Stimulated activated CD8-positive, alpha-beta memory T cell treated with anti-CD3 and anti-CD28 coated beads, Interleukin-12 subunit alpha, Interleukin-12 subunit beta, amount 100 ng/mL, for 1 hour (primary cell): Measurements from ENCODE around the gene SMG6.
"Not testable (repeated sequence)": the region's sequence is repeated elsewhere in the genome, so short reads cannot be mapped to it uniquely, and the experiment has no call there.

Experiments
- DNase-seq: peaks from one replicate; pipeline ENCODE4 v3.0.0-alpha.2; 2020; ENCODE audit warnings: low read depth

Gene SMG6

DNA sequence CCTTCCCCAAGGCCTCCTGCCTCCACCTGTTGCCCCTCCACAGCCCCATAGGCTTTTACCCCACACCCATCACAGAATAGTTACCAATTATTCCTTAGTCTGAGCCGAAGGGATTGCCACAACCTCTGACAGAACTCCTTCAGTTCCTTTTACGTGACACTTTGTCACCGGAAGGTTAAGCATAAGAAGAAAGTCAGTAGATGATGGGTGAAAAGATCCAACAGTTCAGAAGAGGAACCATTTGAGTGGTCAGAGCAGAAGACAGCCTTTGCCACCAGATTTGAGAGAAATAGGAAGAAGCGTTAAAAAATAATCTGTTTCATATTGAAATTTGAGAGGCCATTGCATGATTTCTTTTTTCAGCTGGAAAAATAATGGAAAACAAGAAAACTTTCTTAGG is 1.3 kb upstream of the SMG6 start:
- DNase-seq, result no peak

DNA sequence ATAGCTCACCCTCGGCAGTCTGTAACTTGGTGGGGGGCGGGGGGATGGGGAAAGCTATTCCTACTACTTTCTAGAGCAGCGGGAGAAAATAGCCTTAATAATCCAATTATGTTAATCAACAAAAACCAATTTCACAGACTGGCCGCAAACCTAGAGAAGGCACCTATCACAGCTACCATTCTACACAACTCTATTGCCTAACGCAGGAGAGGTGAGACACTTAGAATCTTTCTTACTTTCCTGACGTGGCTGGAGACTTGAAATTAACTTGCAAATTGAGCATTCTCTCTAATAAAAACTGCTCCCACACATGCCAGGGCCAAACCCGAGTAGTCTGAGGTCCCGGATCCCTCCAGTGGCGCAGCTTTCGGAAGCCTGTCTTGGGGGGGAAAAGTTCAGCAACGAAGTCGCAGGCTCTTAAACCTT is 794 bp downstream of the SMG6 start:
- peak; percentile 5 for DNase-seq

DNA sequence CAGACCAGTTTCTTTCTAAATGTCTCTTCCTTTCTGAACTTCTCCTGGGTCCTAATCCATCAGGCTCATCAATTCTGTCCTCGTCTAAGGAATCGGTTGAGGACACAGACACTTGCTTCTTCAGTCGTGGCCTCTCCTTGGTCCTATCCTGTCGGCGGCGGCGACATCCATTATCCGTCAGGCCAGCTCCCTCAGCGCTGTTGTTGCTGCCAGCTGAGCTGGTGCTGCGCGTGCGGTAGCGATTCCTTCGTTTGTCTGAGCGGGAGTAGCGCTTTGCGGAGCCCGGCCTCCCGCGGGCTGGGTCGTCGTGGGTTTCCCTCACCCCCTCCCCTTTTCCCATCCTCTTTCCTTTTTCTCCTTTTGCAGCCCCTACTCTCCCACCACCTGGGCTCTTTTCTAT is 3.8 kb downstream of the SMG6 start:
- DNase-seq, result no peak

DNA sequence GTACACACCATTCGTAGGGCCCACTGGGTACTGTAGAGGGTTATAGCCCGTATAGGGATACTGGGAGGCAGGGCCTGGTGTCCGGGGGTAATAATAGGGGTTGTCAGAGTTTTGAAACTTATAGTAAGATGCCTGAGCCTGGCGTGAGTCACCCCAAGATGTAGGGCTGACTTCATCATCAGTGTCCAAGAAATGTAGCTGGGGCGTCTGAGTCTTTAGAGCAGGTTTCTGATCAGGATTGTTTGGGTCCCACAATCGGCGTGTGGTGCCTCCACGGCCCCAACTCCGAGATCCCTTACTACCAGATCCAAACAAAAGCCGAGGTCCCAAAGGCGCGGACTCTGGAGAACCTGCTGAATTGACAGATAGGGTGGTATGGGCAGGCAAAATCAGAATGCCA is 4.4 kb downstream of the SMG6 start:
- DNase-seq, result no peak

DNA sequence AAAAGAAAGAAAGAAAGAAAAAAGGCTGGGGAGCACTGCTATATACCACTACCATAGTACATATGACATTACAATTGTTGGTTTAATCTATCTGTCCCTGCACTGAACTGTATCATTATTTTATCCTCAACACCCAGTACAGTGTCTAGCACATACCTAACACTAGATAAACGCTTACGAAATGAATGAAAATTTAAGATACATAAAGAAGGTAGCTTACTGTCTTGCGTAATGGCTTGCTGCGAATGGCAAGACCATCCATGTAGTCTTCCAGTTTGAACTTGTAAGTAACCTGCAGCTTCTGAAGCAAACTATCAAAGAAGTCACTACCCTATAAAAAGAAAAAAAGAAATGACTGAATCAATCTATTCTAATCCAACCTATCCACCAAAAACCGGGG is 6.6 kb downstream of the SMG6 start:
- no peak for DNase-seq

DNA sequence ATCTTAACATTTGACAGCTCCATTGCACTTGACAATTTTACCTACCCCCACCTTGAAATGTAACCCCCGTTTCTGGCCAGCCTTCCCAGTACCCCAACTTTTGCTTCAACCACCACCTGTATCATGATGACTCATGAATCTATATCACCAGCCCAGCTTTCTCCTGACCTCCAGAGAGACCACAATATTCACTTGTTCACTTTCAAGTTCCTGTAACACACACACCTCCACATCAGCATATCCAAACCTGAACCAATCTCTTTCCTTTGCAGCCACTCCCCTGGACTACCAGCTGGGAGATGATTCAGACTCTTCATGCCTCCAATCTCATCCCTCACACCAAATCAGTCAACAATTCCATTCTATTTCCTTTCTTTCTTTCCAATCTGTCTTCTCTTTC is 8.0 kb downstream of the SMG6 start:
- DNase-seq, result no peak

DNA sequence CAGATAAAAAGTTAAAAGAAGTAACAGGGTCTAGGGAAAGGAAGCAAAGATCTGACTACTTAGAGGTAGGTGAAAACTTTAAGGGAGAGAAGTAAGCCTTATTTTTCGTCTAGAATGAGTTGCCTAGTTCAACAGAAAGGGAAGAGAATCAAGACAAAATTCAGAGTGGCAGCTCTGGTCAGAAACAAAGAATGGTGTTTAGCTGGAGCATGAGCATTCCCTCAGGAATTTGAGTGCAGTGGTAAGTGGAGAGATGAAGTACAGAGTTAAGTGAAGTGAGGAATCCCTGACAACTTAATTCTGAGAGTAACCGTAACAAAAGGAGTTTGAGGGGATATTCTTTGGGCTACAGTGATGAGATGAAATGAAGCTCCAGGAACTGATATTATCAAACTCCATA is 11.5 kb downstream of the SMG6 start:
- DNase-seq, result no peak

DNA sequence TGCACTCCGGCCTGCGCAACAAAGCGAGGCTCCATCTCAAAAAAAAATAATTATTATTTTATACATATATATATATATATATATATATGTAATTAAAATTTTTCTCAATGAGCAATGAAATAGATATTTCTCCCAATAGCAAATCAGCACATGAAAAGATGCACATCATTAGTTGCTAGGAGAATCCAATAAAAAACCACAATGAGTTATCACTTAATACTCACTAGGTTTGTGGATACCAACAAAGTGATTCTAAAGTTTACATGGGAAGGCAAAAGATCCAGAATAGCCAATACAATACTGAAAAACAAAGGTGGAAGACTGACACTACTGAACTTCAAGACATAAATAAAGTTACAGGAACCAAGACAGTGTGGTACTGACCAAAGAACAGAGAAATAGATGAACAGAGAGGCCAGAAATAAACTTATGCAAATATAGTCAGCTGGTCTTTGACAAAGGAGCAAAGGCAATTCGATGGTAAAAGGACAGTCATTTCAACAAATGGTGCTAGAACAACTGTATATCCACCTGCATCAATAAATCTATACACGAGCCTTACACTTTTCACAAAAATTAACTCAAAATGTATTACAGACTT is 13.6 kb downstream of the SMG6 start:
- DNase-seq, result no peak

DNA sequence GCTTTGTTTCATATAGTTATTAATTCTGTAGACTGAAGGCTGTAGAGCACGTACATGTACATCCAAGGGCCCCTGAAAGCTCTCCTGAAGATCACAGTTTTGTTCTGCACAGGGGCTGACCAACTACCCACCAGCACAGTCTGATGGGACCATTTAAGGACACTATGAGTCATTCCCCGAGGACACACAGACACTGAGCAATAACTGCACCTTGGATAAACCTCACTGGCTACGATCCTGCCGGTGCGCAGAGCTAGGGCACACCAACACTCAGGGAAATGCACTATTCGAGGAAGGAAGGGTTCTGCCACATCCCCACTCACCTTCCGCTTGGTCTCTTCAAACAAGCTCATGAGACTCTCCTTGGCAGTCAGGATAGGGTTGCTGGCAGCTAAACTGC is 20.3 kb downstream of the SMG6 start:
- DNase-seq, result no peak

DNA sequence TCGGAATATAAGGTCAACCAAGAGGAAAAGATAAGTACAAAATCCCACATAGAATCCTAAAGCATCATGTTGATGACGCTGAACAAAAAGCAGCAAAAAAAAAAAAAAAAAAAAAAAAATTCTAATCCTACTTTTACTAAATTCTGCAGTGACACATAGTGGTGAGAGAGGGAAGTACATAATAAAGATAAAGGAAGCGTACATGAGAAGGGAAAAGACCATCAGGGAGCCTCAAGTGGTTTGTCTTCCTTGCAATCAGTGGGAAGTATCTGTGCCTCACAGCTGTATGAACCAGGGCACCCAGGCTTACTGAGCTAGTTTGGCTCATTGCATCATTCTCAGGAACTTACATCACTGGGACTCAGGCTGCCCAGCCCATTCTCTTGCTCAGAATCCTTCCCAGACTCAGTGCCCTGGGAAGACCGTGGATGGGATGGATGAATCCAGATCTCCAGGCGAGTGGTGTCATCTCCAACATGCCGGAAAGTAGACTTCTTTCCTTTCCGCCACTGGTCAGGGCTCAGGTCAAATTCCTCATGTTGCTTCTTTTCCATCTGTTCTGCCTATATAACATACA is 21.2 kb downstream of the SMG6 start:
- no peak for DNase-seq

DNA sequence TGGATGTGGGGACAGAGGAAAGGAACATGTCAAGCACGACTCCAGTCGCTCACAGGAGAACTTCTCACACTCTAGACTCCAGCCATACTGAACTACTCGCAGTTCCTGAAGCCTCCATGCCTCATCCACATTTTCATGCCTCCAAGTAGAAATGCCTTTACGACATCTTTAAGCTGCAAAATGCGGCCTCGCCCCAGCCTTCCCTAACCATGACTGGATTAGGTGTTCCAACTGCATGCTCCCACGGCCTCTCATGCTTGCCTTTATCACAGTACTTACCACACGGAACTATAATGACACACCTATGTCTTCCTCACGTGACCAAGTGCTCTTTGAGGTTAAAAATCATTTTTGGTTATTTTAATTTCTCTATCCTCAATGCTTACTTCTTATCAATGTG is 23.9 kb downstream of the SMG6 start:
- no peak for DNase-seq

DNA sequence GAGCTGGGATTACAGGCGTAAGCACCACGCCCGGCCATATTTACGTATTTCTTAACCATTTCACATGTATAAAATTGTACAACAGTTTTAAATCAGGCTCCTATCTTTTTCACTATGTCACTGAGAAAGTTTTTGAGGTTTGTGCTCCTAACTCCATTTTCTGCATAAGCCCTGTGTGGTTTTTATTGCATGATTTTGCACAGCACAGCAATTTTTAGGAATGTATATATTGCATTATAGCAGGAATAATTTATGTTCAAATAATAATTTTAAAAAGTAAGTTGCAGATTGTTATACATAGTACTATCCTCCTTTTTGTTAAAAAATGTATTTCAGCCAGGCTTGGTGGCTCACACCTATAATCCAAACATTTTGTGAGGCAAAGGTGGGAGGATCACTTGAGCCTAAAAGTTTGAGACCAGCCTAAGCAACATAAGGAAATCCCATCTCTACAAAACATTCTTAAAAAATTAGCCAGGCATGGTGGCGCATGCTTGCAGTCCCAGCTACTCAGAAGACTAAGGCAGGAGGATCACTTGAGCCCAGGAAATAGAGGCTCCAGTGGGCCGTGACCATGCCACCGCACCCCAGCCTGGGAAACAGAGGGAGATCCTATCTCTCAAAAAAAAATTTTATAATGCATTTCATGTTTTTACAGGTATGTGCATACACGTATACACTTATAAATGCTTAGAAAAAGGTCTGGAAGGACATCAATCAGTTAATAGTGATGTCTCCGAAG is 26.0 kb downstream of the SMG6 start:
- DNase-seq, result no peak

DNA sequence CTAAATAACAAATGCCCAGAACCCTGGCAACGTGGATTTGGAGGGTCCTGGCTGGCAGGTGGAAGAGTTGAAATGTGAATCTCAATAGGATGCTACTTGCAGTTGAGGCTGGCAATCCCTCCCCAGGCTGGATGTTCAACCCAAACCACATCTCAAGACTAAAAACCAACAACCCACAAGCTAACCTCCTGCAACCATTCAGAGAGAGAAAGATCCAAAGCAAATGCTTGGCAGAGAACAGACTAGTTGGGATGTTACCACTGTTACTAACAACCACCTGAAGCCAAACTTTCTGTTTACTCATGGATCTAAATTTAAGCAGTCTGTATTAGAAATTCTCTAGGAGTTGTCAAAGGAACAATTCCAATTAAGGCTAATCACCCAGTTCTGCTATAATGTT is 27.9 kb downstream of the SMG6 start:
- DNase-seq, result no peak

DNA sequence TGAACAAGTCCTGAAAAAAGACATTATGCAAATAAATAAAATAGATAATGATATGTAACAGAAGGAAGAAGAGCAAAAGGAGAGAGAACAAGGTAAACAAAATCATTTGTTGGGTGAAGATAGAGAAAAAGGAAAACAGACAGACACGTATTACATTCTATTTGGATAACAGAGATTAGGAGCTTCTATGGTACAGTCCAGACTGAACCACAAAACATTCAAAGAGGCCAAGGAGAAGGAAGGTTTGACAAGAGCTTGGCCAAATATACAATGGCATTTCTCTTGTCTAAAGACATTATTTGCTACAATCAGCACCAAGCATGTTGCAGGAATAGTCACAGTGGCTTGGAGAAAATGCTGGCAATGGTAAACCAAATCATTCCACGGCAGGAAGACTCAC is 29.2 kb downstream of the SMG6 start:
- no peak for DNase-seq

DNA sequence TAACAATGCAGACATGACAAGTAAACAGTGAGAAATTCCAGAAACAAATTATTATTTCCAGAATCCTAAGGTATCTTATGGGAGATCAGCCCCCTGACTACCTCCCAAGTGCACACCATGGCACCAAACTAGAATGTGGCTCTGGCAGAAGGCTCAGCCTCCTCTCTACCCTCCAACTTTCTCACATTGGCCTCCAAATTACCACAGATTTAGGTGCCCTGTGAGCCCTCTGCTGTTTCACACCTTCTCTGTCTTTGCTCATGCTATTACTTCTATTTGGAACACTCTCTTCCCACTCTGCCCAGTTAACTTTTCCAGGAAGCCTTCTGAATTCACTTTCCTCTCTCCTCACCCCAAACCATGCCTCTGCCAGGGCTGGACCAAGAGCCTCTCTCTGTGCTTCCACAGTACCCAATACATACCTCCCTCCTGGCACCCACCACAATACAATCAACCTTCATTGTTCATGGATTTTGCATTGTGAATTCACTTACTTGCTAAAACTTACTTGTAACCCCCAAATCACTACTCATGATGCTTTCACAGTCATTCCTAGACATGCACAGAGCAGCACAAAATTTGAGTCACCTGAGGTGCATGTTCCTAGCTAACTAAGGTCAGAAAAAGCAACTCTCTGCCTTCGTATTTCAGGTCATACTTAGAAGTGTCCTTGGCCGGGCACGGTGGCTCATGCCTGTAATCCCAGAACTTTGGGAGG is 31.4 kb downstream of the SMG6 start:
- no peak for DNase-seq

DNA sequence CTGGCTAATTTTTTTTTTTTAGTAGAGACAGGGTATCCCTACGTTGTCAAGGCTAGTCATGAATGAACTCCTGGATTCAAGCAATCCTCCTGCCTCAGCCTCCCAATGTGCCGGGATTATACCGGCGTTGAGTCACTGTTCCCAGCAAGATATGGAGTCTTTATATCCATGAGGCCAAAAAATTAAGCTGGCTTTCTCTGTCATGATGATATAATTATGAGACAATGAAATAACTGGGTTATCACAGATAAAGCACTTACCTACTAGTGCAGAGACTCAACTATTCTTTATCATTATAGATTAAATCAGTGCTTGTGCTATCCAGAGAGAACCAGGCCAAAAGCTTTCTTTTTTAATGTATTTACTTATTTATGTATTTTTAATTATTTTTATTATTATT is 36.2 kb downstream of the SMG6 start:
- no peak for DNase-seq

DNA sequence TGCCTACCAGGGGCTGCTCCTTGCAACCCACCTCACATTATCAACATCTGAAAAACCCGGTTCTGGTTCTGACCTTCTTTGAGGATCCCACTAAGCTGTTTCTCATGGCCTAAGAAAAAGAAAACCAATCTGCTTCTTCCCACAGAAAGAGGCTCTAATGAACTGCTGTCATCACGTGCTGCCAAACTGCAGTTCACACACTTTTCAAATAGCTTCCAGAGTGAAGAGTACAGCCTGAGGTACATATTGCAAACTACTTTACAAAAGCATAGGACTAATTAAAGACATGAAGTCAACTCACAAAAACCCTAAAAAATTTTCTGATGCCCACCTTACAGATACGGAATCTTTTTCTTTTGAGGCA is 36.7 kb downstream of the SMG6 start:
- no peak for DNase-seq

DNA sequence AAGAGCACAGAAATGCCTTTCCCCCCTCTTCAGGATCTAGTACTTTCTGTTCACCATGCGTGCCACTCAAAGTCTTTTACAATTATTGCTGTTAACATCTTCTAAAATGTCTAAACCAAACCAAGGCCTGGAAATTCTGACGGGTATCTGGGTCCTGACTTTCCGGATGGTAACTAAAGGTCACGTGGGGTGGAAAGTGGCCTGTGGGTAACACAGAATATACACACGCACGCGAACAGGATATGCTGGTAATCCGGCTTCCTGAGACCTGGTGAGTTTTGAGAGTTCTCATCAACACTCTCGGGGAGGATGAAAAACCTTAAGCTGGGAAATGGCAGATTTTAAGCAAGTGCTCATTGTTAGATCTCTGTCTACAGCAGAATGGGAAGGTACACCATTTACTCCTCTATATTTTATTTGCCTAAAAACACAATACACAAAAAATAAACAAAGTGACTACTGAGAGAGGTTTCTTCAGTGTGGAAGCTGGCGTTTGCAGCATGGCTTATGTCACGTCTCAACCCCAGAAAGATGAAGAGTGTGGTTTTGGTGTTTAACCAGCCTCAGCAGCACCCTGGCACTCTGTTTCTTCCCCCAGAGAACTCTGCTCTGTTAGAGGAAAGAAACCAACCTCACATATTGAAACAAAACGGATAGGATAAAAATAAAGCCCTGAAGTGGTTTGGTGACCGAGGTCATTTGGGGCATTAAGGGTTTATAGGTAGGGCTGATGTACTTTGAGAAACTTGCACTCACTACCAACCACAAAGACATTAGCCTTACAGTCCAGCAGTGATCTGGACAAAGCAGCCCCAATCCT is 37.3 kb downstream of the SMG6 start:
- peak; percentile 87 for DNase-seq

DNA sequence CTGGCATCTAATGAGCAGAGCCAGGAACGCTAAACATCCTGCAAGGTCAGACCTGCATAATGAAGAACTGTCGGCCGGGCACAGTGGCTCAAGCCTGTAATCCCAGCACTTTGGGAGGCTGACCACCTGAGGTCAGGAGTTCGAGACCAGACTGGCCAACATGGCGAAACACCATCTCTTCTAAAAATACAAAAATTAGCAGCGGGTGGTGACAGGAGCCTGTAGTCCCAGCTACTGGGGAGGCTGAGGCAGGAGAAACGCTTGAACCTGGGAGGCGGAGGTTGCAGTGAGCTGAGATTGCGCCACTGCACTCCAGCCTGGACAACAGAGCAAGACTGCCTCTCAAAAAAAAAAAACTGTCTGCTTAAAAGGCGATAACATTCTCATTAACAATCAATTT is 38.4 kb downstream of the SMG6 start:
- DNase-seq, result not testable (repeated sequence)

DNA sequence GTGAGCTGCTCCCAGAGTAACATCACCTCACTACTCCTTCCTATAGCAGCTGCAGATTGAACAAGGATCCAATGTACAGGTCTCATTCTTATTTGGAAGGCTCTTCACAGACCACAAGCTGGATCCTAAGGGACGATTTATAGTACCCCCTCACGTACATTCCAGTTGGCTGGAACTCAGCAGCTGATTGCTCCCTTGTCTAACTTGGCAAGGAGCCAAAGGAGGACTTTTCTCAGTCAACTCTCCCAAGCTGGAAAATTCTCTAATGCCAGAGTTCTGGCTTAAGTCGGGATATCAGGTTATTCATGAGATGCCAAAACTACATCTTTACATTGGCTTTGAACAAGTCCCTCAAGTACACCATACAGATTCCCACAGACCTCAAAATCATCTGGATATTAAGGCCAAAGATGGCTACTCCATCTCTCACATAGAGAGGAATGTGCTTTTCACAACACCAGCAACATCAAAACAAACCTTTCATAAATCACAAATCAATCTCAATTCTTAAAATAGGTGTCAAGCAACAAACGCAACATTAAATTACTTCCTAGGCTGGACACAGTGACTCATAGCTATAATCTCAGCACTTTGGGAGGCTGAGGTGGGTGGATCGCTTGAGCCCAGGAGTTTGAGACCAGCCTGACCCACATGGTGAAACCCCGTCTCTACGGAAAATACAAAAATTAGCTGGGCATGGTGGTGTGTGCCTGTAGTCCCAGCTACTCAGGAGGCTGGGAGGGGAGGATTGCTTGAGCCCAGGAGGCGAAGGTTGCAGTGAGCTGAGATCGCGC is 39.3 kb downstream of the SMG6 start:
- no peak for DNase-seq
